22Rv1 (cell line): Measurements from ENCODE around the gene MED29.

Experiments used
- ZFX ChIP-seq: fragments of 450-650 bp; IDR thresholded peaks from 2 replicates; pipeline ENCODE4 v1.6.1; 2017; ENCODE audit warnings: antibody characterized with exemption, borderline replicate concordance
- TF ChIP-seq, protein P1 (sequence below): fragments of 450-650 bp; IDR thresholded peaks from 2 replicates; pipeline ENCODE4 v1.5.1; 2017; ENCODE audit warnings: mild to moderate bottlenecking

DNA sequence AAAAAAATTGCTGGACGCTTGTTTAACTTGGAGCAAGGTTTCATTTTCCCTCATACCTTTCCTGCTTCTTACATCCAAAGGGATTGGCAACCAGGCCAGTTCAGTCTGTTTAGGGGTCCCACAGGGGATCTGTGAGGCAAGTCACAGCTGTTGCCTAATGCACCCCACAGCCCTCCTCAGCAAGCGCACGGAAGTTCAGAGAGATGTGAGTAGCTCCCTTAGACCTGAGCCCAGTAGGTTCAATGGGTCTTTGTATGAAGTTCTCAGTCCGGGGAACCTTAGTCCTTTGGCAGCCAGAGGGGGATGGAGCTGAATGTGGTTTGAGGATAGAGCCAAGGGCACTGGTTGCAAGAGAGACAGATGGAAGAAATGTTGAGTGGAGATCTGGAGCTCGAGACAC, 35.9 kb upstream of the MED29 start:
- TF ChIP-seq, protein P1, sequence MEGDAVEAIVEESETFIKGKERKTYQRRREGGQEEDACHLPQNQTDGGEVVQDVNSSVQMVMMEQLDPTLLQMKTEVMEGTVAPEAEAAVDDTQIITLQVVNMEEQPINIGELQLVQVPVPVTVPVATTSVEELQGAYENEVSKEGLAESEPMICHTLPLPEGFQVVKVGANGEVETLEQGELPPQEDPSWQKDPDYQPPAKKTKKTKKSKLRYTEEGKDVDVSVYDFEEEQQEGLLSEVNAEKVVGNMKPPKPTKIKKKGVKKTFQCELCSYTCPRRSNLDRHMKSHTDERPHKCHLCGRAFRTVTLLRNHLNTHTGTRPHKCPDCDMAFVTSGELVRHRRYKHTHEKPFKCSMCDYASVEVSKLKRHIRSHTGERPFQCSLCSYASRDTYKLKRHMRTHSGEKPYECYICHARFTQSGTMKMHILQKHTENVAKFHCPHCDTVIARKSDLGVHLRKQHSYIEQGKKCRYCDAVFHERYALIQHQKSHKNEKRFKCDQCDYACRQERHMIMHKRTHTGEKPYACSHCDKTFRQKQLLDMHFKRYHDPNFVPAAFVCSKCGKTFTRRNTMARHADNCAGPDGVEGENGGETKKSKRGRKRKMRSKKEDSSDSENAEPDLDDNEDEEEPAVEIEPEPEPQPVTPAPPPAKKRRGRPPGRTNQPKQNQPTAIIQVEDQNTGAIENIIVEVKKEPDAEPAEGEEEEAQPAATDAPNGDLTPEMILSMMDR: no peak
- TF ChIP-seq ZFX: no peak
